Osteoblast (primary cell): ENCODE results near the gene AFF2. TPM values are rescaled to one million over a fixed set of nuclear protein-coding genes. Genes with fewer than 3 reads are reported as not detected.

ENCODE experiments used
- DNase-seq: peaks from one replicate; pipeline ENCODE4 v3.0.0; 2011; ENCODE audit warnings: low spot score, mixed read lengths; ENCODE audit not compliant: insufficient read length; ENCODE audit errors: missing footprints
- H2AFZ ChIP-seq: 2 replicates; pipeline ENCODE4 v1.6.0; 2011; ENCODE audit warnings: mild to moderate bottlenecking, low read length
- H3K27ac ChIP-seq: 2 replicates; pipeline ENCODE4 v1.5.1; 2011; ENCODE audit warnings: mild to moderate bottlenecking, low read depth, low read length, moderate library complexity
- H3K27me3 ChIP-seq: 2 replicates; pipeline ENCODE4 v1.6.0; 2012; ENCODE audit warnings: mild to moderate bottlenecking, control low read depth, inconsistent platforms, low read length, moderate library complexity; ENCODE audit not compliant: insufficient read depth
- H3K36me3 ChIP-seq: 2 replicates; pipeline ENCODE4 v1.5.1; 2011; ENCODE audit warnings: mild to moderate bottlenecking, low read length, control low read depth, moderate library complexity; ENCODE audit not compliant: insufficient read depth
- H3K4me1 ChIP-seq: 2 replicates; pipeline ENCODE4 v1.5.1; 2011; ENCODE audit warnings: mild to moderate bottlenecking, low read length, control low read depth, moderate library complexity; ENCODE audit not compliant: insufficient read depth
- H3K4me2 ChIP-seq: 2 replicates; pipeline ENCODE4 v1.6.0; 2011; ENCODE audit warnings: mild to moderate bottlenecking, low read length; ENCODE audit not compliant: insufficient read depth
- H3K4me3 ChIP-seq: fragments of 200-600 bp; sonication (generic); 3 replicates; pipeline ENCODE4 v1.5.1; 2012; ENCODE audit warnings: mild to moderate bottlenecking, low read length, inconsistent platforms; ENCODE audit not compliant: insufficient read depth
- H3K79me2 ChIP-seq: 2 replicates; pipeline ENCODE4 v1.6.0; 2012; ENCODE audit warnings: mild to moderate bottlenecking, low read length, control low read depth, inconsistent platforms; ENCODE audit not compliant: insufficient read depth
- H3K9me3 ChIP-seq: 2 replicates; pipeline ENCODE4 v1.5.1; 2011; ENCODE audit warnings: low read depth, low read length, control low read depth
- H4K20me1 ChIP-seq: 2 replicates; pipeline ENCODE4 v1.6.0; 2012; ENCODE audit warnings: mild to moderate bottlenecking, low read length, control low read depth; ENCODE audit not compliant: insufficient read depth
- CTCF ChIP-seq: IDR thresholded peaks from 2 replicates; pipeline ENCODE4 v1.5.1; 2011; ENCODE audit warnings: mild to moderate bottlenecking, low read depth, low read length, moderate library complexity; ENCODE audit errors: extremely low read depth
- total RNA-seq: library from RNA; depleted of rRNA; stranded (reverse); fragments of >200 nt; gene quantifications from 2 replicates; pipeline ENCODE4 v1.2.3, GENCODE V29; 2012

AFF2 gene
- total RNA-seq, 1 donor: 10.9 TPM

DNA sequence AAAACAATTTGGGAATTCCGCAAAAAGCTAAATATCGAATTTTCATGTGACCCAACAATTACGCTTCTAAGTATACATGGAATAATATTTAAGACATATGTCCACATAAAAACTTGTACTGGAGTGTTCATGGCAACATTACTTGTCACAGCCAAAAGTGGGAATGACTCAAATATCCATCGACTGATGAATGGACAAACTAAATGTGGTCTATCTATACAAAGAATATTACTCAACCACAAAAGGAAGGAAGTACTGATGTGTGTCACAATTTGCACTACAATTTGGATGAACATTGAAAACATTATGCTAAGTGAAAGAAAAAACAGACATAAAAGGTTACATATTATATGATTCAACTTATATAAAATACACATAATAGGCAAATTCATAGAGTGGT lies 71.9 kb downstream of the AFF2 start:
- Histone ChIP-seq H3K27me3 (no peaks in the 10 kb centered on the region), H3K4me3 (no peak overlapping the region)
- no peak for DNase-seq

GRCh38 chrX:148573119-148573518 lies 72.7 kb downstream of the AFF2 start:
- no peaks in the 10 kb centered on the region for H4K20me1 ChIP-seq
- no peak overlapping the region for H3K4me3 ChIP-seq
- no peak overlapping the region for H2AFZ ChIP-seq
- no peak for DNase-seq
- H3K79me2 ChIP-seq: no peaks in the 10 kb centered on the region
- no peak overlapping the region for H3K27ac ChIP-seq
- no peaks in the 10 kb centered on the region for H3K4me1 ChIP-seq
- H3K4me2 ChIP-seq: no peak overlapping the region
- TF ChIP-seq CTCF: no peak
- H3K36me3 ChIP-seq: no peaks in the 10 kb centered on the region
- H3K27me3 ChIP-seq: no peaks in the 10 kb centered on the region
- no peaks in the 10 kb centered on the region for H3K9me3 ChIP-seq

More for the DNA sequence above, 71.9 kb downstream of the AFF2 start:
- Histone ChIP-seq H3K36me3 (no peaks in the 10 kb centered on the region), H3K27ac (no peak overlapping the region), H2AFZ (no peak overlapping the region), H3K79me2 (no peaks in the 10 kb centered on the region), H3K9me3 (no peaks in the 10 kb centered on the region), H3K4me2 (no peak overlapping the region), H3K4me1 (peaks cover 3% of the 10 kb centered on the region), H4K20me1 (no peaks in the 10 kb centered on the region)
- no peak for TF ChIP-seq CTCF

- H3K4me1 ChIP-seq: no peaks in the 10 kb centered on the region
- no peak overlapping the region for H3K4me3 ChIP-seq
- H3K36me3 ChIP-seq: no peaks in the 10 kb centered on the region
- no peaks in the 10 kb centered on the region for H3K27me3 ChIP-seq
- no peak overlapping the region for H2AFZ ChIP-seq
- no peaks in the 10 kb centered on the region for H3K79me2 ChIP-seq
- no peak overlapping the region for H3K27ac ChIP-seq
- TF ChIP-seq CTCF: no peak
- no peaks in the 10 kb centered on the region for H3K9me3 ChIP-seq
- no peaks in the 10 kb centered on the region for H4K20me1 ChIP-seq
- DNase-seq: no peak
- no peak overlapping the region for H3K4me2 ChIP-seq
Observed at GRCh38 chrX:148574237-148574973, 74.0 kb downstream of the AFF2 start.

- Histone ChIP-seq H3K4me1 (no peaks in the 10 kb centered on the region), H3K27me3 (no peaks in the 10 kb centered on the region), H3K4me3 (no peak overlapping the region), H3K79me2 (no peaks in the 10 kb centered on the region), H3K4me2 (no peak overlapping the region), H3K9me3 (no peaks in the 10 kb centered on the region), H2AFZ (no peak overlapping the region), H3K36me3 (no peaks in the 10 kb centered on the region), H4K20me1 (no peaks in the 10 kb centered on the region), H3K27ac (no peak overlapping the region)
- no peak for TF ChIP-seq CTCF
- DNase-seq: no peak
Observed at GRCh38 chrX:148576396-148576795, 76.0 kb downstream of the AFF2 start.
